NCI-H2227 (cell line): Measurements from ENCODE around the gene UBE2E2.
"Not testable (repeated sequence)": the region's sequence is repeated elsewhere in the genome, so short reads cannot be mapped to it uniquely, and the experiment has no call there.

Experiments used
- DNase-seq: peaks from one replicate; lab custom pipeline; 2025; ENCODE audit not compliant: unreplicated experiment; lab: John Stamatoyannopoulos, UW

Gene UBE2E2

GRCh38 chr3:23320586-23321570 is 117.8 kb downstream of the UBE2E2 start:
- DNase-seq = no peak

GRCh38 chr3:23324745-23325144 is 121.6 kb downstream of the UBE2E2 start:
- no peak for DNase-seq

- no peak for DNase-seq
These were observed 122.4 kb downstream of the UBE2E2 start for GRCh38 chr3:23325466-23326065.

- no peak for DNase-seq
These were observed 126.5 kb downstream of the UBE2E2 start for GRCh38 chr3:23329471-23330105.

GRCh38 chr3:23330568-23330967 is 127.4 kb downstream of the UBE2E2 start:
- no peak for DNase-seq

- no peak for DNase-seq
These were observed 128.2 kb downstream of the UBE2E2 start for GRCh38 chr3:23331141-23331935.

- no peak for DNase-seq
These were observed 130.5 kb downstream of the UBE2E2 start for GRCh38 chr3:23333633-23334032.

GRCh38 chr3:23336853-23337252 is 133.7 kb downstream of the UBE2E2 start:
- DNase-seq = not testable (repeated sequence)

- no peak for DNase-seq
These were observed 138.2 kb downstream of the UBE2E2 start for GRCh38 chr3:23341147-23341838.

- DNase-seq = no peak
These were observed 139.2 kb downstream of the UBE2E2 start for GRCh38 chr3:23342343-23342742.

GRCh38 chr3:23343509-23343908 is 140.4 kb downstream of the UBE2E2 start:
- DNase-seq = no peak

GRCh38 chr3:23344886-23345285 is 141.8 kb downstream of the UBE2E2 start:
- no peak for DNase-seq

- DNase-seq = not testable (repeated sequence)
These were observed 146.3 kb downstream of the UBE2E2 start for GRCh38 chr3:23349444-23349843.

- DNase-seq = no peak
These were observed 153.0 kb downstream of the UBE2E2 start for GRCh38 chr3:23356169-23356568.

- DNase-seq = no peak
These were observed 153.8 kb downstream of the UBE2E2 start for GRCh38 chr3:23356923-23357322.

- no peak for DNase-seq
These were observed 156.0 kb downstream of the UBE2E2 start for GRCh38 chr3:23359116-23359515.

GRCh38 chr3:23365066-23365465 is 161.9 kb downstream of the UBE2E2 start:
- DNase-seq = no peak

GRCh38 chr3:23368731-23369130 is 165.6 kb downstream of the UBE2E2 start:
- no peak for DNase-seq

GRCh38 chr3:23372285-23372684 is 169.2 kb downstream of the UBE2E2 start:
- peak; percentile 18 for DNase-seq

- DNase-seq = no peak
These were observed 173.6 kb downstream of the UBE2E2 start for GRCh38 chr3:23376516-23377248.
